PFSK-1 (cell line): ENCODE results near the gene KSR2.

Experiments
- FOXP2 ChIP-seq: optimal IDR thresholded peaks from 2 replicates; pipeline ENCODE3; 2011; ENCODE audit warnings: borderline replicate concordance, control low read depth, inconsistent platforms; ENCODE audit not compliant: insufficient read depth; ENCODE audit errors: extremely low read length, extremely low read depth
- POLR2AphosphoS5 ChIP-seq: IDR thresholded peaks from 2 replicates; pipeline ENCODE4 v1.6.1; 2012; ENCODE audit warnings: low read depth, mild to moderate bottlenecking, control low read depth, low read length, moderate library complexity
- SIN3A ChIP-seq: IDR thresholded peaks from 2 replicates; pipeline ENCODE4 v1.6.1; 2012; ENCODE audit warnings: mild to moderate bottlenecking, low read length, moderate library complexity, borderline replicate concordance; ENCODE audit not compliant: insufficient read depth
- TAF1 ChIP-seq: IDR thresholded peaks from 2 replicates; pipeline ENCODE4 v1.6.1; 2012; ENCODE audit warnings: low read length, control low read depth, borderline replicate concordance; ENCODE audit not compliant: insufficient read depth
- TF ChIP-seq, protein P1 (sequence below), 2 experiments: IDR thresholded peaks; 2 replicates each; pipeline versions ENCODE4 v1.6.1 to v1.8.0; 2011 to 2012; ENCODE audit warnings: low read depth in 2 of 2, low read length in 2 of 2, control low read depth in 1 of 2, inconsistent platforms in 1 of 2, mild to moderate bottlenecking in 1 of 2, moderate library complexity in 1 of 2; ENCODE audit not compliant: insufficient read depth in 1 of 2

Gene KSR2

DNA sequence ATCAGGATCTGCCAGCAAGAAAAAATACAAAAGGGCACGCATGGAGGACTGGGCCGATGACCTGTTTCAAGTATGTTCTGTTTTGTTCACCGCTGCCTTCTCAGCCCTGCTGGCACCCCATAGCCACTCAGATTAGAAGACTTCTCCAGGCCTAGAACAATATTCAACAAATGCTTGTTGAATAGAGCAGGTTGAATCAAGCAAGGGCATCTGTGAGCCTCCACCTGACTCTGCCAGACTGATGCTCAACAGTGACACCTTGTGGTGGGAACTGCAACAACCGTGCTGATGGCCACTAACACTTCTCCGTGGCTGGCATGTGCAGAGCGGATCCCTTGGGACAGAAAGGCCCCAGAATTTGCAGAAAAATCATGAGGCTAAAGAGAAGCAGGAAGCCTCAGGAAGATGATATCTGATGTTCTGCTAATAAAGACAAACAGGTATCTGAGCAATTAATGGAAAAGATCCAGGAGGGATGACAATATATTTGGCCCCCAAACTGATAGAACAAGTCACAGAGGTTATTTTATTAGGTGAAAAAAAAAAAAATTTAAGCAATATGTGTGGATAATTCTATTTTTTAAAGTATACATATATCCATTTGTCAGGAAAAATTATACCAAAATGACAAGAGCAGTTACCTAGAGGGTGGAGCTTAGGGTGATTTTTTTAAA, 114.3 kb downstream of the KSR2 start:
- TF ChIP-seq, protein P1, sequence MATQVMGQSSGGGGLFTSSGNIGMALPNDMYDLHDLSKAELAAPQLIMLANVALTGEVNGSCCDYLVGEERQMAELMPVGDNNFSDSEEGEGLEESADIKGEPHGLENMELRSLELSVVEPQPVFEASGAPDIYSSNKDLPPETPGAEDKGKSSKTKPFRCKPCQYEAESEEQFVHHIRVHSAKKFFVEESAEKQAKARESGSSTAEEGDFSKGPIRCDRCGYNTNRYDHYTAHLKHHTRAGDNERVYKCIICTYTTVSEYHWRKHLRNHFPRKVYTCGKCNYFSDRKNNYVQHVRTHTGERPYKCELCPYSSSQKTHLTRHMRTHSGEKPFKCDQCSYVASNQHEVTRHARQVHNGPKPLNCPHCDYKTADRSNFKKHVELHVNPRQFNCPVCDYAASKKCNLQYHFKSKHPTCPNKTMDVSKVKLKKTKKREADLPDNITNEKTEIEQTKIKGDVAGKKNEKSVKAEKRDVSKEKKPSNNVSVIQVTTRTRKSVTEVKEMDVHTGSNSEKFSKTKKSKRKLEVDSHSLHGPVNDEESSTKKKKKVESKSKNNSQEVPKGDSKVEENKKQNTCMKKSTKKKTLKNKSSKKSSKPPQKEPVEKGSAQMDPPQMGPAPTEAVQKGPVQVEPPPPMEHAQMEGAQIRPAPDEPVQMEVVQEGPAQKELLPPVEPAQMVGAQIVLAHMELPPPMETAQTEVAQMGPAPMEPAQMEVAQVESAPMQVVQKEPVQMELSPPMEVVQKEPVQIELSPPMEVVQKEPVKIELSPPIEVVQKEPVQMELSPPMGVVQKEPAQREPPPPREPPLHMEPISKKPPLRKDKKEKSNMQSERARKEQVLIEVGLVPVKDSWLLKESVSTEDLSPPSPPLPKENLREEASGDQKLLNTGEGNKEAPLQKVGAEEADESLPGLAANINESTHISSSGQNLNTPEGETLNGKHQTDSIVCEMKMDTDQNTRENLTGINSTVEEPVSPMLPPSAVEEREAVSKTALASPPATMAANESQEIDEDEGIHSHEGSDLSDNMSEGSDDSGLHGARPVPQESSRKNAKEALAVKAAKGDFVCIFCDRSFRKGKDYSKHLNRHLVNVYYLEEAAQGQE (IDR thresholded peaks at IDR 0.05; ENCODE audit: insufficient read depth in 1 of 2, low read depth in 2 of 2, low read length in 2 of 2): no peak
- no peak for TF ChIP-seq SIN3A
- TF ChIP-seq FOXP2: no peak
- no peak for TF ChIP-seq TAF1
- no peak for TF ChIP-seq POLR2AphosphoS5

DNA sequence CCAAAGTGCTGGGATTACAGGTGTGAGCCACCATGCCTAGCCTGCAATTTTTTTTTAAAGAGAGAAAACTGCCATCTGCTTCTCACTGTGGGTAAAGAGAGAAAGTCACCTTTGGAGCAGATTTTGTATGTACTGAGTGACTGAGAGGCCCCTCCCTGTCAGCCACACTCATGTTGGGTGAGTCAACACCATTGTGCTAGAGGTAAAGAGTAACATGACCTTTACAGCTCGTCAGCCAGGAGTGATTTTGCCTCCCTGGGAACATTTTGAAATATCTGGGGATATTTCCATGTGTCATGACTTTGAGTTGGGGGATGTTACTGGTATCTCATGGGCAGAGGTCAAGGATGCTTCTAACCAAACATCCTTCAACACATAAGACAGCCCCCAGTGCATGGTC, 115.2 kb downstream of the KSR2 start:
- no peak for TF ChIP-seq TAF1
- no peak for TF ChIP-seq FOXP2
- no peak for TF ChIP-seq SIN3A
- TF ChIP-seq POLR2AphosphoS5: no peak
- TF ChIP-seq, protein P1 (IDR thresholded peaks at IDR 0.05; ENCODE audit: insufficient read depth in 1 of 2, low read depth in 2 of 2, low read length in 2 of 2): no peak

DNA sequence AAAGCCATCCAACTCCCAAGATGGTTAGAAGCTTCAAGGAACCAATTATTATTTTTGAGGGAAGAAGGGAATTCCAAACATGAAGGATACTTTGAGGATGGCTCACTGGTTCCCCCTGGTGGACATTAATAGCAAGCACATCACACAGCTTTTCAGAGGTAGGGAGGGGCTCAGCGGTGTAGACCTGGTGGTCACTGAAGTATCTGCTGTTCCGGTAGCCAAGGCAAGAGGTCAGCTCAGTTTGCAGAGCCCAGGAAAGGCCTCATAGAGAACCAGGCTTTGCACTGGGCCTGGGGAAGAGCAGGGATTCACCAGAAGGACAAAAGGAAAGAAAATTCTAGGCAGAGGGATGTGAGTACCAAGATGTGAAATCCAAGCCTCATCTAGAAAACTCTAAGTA, 118.7 kb downstream of the KSR2 start:
- TF ChIP-seq SIN3A (no peak), TAF1 (no peak), FOXP2 (no peak), POLR2AphosphoS5 (no peak)
- TF ChIP-seq, protein P1 (IDR thresholded peaks at IDR 0.05; ENCODE audit: insufficient read depth in 1 of 2, low read depth in 2 of 2, low read length in 2 of 2): no peak

DNA sequence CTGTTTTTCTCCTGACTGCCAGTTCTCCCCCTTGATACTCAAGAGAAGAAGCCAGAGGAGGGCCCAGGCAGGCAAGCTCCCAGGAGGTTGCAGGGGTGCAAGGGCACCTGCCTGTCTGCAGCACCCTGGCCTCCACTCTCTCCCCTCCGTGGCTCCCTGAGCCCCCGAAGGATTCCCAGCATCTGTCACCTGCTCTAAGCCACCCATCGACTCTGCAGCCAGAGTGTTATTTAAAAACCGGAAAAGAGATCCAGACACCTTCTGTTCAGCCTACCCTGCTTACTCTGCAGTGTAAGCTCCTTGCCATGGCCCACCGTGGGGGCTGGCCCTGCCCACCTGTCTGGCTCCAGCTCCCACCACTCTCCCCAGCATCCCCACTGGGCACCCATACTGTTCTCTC, 121.4 kb downstream of the KSR2 start:
- TF ChIP-seq FOXP2 (no peak), TAF1 (no peak), POLR2AphosphoS5 (no peak), SIN3A (no peak)
- TF ChIP-seq, protein P1 (IDR thresholded peaks at IDR 0.05; ENCODE audit: insufficient read depth in 1 of 2, low read depth in 2 of 2, low read length in 2 of 2): no peak
